ENCODE measurements around the gene PKP4. TPM values are rescaled to one million over a fixed set of nuclear protein-coding genes. Genes with fewer than 3 reads are reported as not detected.

PKP4 gene
- total RNA-seq, 1 donor from 2014 or later = 64.9 TPM

DNA sequence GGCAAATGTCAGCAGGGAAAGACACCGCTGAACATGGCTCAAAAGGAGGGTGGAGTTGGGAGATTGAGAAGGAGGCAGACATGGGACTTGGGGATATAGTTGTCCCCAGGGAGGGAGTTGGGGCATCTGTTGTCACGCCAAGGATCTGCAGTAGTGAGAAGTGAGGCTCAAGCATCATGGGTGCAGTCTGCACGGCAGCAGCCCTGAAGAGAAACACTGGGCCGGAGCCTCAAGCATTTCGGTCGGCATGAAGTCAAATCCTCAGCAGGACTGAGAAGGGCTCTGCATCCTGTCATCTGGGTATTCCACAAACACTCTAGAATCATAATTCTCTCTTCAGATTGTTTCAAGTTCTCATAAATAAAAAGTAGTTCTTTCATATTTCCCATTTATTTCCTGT, 205.7 kb downstream of the PKP4 start:
- no peak for DNase-seq (ENCODE audit: low spot score)
- Mint-ChIP-seq H3K4me1 (ENCODE audit: unreplicated experiment) (peaks cover 7% of the 10 kb centered on the region), H3K27ac (ENCODE audit: unreplicated experiment) (no peak overlapping the region), H3K4me3 (ENCODE audit: unreplicated experiment) (no peak overlapping the region), H3K36me3 (ENCODE audit: low read depth, unreplicated experiment) (peaks cover 25% of the 10 kb centered on the region), H3K27me3 (ENCODE audit: unreplicated experiment) (peaks cover 3% of the 10 kb centered on the region), H3K9me3 (ENCODE audit: unreplicated experiment) (no peaks in the 10 kb centered on the region)
- TF ChIP-seq, protein P1, sequence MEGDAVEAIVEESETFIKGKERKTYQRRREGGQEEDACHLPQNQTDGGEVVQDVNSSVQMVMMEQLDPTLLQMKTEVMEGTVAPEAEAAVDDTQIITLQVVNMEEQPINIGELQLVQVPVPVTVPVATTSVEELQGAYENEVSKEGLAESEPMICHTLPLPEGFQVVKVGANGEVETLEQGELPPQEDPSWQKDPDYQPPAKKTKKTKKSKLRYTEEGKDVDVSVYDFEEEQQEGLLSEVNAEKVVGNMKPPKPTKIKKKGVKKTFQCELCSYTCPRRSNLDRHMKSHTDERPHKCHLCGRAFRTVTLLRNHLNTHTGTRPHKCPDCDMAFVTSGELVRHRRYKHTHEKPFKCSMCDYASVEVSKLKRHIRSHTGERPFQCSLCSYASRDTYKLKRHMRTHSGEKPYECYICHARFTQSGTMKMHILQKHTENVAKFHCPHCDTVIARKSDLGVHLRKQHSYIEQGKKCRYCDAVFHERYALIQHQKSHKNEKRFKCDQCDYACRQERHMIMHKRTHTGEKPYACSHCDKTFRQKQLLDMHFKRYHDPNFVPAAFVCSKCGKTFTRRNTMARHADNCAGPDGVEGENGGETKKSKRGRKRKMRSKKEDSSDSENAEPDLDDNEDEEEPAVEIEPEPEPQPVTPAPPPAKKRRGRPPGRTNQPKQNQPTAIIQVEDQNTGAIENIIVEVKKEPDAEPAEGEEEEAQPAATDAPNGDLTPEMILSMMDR (IDR thresholded peaks at IDR 0.05; ENCODE audit: unreplicated experiment) = no peak

DNA sequence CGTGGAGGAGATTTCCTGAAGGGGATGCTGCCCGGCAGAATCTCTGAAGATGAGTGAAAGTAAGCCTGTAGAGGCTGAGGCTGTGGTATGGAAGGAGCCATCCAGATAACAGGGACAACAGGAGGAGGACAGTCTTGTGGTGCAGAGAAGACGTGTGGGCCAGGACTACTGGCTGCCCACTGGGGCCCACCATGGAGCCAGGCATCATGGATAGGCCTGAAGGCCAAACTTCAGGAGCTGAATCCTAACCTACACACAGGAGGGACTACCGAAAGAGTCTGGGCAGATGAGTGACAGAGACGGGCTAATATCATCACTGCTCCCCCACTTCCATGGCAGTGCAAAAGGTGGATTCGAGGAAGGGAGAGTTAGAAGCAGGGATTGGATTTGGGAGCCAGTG, 207.0 kb downstream of the PKP4 start:
- Mint-ChIP-seq H3K27ac (ENCODE audit: unreplicated experiment) (no peak overlapping the region), H3K4me3 (ENCODE audit: unreplicated experiment) (no peak overlapping the region), H3K4me1 (ENCODE audit: unreplicated experiment) (peaks cover 13% of the 10 kb centered on the region), H3K36me3 (ENCODE audit: low read depth, unreplicated experiment) (peaks cover 25% of the 10 kb centered on the region), H3K27me3 (ENCODE audit: unreplicated experiment) (peaks cover 3% of the 10 kb centered on the region), H3K9me3 (ENCODE audit: unreplicated experiment) (no peaks in the 10 kb centered on the region)
- DNase-seq (ENCODE audit: low spot score) = no peak
- TF ChIP-seq, protein P1 (IDR thresholded peaks at IDR 0.05; ENCODE audit: unreplicated experiment) = no peak

DNA sequence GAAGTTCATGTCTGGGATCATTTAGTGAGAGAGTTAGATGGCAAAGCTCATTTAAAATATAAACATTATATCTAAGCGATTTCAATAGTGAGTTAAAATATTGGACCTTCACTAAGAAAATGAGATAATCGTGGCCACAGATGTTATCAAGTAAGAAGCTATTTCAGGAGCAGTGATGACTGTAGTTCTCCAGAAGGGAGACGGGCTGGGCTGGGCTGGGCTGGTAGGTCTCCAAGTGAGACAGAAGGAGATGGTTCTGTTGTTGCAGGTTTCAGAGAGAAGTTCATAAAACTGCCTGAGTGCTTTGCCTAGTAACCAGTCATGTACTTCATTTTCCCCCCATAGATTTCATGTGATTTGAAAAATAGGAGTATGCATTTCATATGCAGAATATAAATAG, 208.2 kb downstream of the PKP4 start:
- Mint-ChIP-seq H3K36me3 (ENCODE audit: low read depth, unreplicated experiment) (peaks cover 24% of the 10 kb centered on the region), H3K9me3 (ENCODE audit: unreplicated experiment) (no peaks in the 10 kb centered on the region), H3K27me3 (ENCODE audit: unreplicated experiment) (peaks cover 3% of the 10 kb centered on the region), H3K27ac (ENCODE audit: unreplicated experiment) (no peak overlapping the region), H3K4me1 (ENCODE audit: unreplicated experiment) (peaks cover 13% of the 10 kb centered on the region), H3K4me3 (ENCODE audit: unreplicated experiment) (no peak overlapping the region)
- TF ChIP-seq, protein P1 (IDR thresholded peaks at IDR 0.05; ENCODE audit: unreplicated experiment) = no peak
- DNase-seq (ENCODE audit: low spot score) = no peak

DNA sequence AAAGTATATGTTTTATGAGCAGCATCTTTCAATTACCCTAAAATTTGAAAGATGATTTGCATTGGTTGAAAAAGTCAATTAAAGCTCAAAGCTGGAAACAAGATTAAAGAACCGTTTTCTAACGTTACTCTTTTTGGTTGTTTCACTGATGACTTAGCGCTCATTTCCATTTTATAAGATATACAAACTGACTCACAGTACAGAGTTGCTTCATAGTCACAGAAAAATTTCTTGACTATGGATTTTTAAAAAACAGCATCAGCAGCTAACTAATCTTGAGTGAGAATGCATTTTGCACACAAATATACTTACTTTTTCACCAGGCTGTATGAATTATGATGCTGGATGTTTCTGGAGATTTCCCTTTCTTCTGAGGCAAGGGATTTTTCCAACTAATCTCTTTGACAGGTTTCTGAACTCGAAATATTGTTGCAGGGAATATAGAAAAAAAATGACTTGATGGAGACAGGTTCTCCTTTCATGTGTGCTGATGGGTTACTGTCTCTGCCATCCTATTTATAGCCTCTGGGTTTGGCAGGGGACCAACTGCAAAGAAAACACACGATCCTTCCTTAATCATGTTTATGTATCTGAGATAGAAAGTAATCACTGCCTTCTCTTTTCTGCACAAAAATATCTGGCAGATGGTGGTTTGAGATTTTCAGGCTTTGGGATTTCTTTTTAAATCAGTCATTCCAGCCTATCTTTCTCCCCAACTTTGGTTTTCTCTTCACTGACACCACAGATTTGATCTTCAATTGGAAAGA, 209.0 kb downstream of the PKP4 start:
- H3K9me3 Mint-ChIP-seq (ENCODE audit: unreplicated experiment) = no peaks in the 10 kb centered on the region

DNA sequence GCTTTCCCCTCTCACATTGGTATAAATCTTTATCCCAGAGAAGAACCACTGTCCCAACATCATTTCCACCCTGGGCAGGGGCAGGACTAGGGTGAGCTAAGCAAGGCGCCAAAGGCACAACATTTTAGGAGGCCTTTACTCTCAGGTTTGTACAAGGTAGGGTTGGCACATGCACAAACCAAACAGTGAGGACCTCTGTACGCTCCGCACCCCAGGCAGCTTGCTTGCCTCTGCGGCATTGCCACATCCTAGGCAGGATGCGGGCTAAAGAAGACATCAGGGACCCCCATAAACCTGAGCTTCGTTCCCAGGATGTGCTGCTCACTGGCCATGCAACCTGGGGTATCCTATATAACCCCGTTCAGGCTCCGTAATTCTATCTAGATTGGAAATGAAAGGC, 210.2 kb downstream of the PKP4 start:
- H3K4me1 Mint-ChIP-seq (ENCODE audit: unreplicated experiment) = peaks cover 18% of the 10 kb centered on the region
- DNase-seq (ENCODE audit: low spot score) = no peak
- TF ChIP-seq, protein P1 (IDR thresholded peaks at IDR 0.05; ENCODE audit: unreplicated experiment) = no peak
- no peaks in the 10 kb centered on the region for H3K9me3 Mint-ChIP-seq (ENCODE audit: unreplicated experiment)
- no peak overlapping the region for H3K27ac Mint-ChIP-seq (ENCODE audit: unreplicated experiment)
- H3K27me3 Mint-ChIP-seq (ENCODE audit: unreplicated experiment) = peaks cover 7% of the 10 kb centered on the region
- H3K4me3 Mint-ChIP-seq (ENCODE audit: unreplicated experiment) = no peak overlapping the region
- peaks cover 23% of the 10 kb centered on the region for H3K36me3 Mint-ChIP-seq (ENCODE audit: low read depth, unreplicated experiment)

More for the DNA sequence above, 209.0 kb downstream of the PKP4 start:
- H3K27ac Mint-ChIP-seq (ENCODE audit: unreplicated experiment) = no peak overlapping the region
- peaks cover 20% of the 10 kb centered on the region for H3K4me1 Mint-ChIP-seq (ENCODE audit: unreplicated experiment)
- H3K27me3 Mint-ChIP-seq (ENCODE audit: unreplicated experiment) = peaks cover 3% of the 10 kb centered on the region
- H3K4me3 Mint-ChIP-seq (ENCODE audit: unreplicated experiment) = no peak overlapping the region
- DNase-seq (ENCODE audit: low spot score) = no peak
- H3K36me3 Mint-ChIP-seq (ENCODE audit: low read depth, unreplicated experiment) = peaks cover 24% of the 10 kb centered on the region
- TF ChIP-seq, protein P1 (IDR thresholded peaks at IDR 0.05; ENCODE audit: unreplicated experiment) = no peak

Measured in endothelial cell (in vitro differentiated cells).